A549 (cell line): ENCODE data around the gene NCCRP1. TPM values are rescaled to one million over a fixed set of nuclear protein-coding genes. Genes with fewer than 3 reads are reported as not detected.

ENCODE experiments used
- ATAC-seq, 2 experiments: fragments of 200-7000 bp in 1 of 2; fragments of >200 bp in 1 of 2; cut with Nextera tagmentation in 1 of 2; cut with Tn5 transposase in 1 of 2; 3 replicates each; pipeline versions ENCODE4 v1.8.0 to v1.9.1; 2018 to 2020; ENCODE audit warnings: mild to moderate bottlenecking in 1 of 2, moderate library complexity in 1 of 2
- CTCF ChIA-PET: fragments of 300-600 bp; sonication (Branson Sonifier 250); formaldehyde crosslinking; extraction: SDS; loops from one replicate; lab custom pipeline; 2021; ENCODE audit warnings: antibody characterized with exemption, inconsistent platforms; lab: Yijun Ruan, JAX
- POLR2A ChIA-PET: fragments of 350-600 bp; formaldehyde crosslinking; extraction: SDS; loops from one replicate; lab custom pipeline; 2021; ENCODE audit warnings: antibody characterized with exemption, inconsistent platforms; lab: Yijun Ruan, JAX
- DNase-seq, 2 experiments: peaks; one replicate each; pipeline versions ENCODE4 v3.0.0 to v3.0.0-alpha.2; 2011 to 2016; ENCODE audit warnings: low read depth in 1 of 2, low spot score in 1 of 2
- FAIRE-seq: peaks from 2 replicates; lab custom pipeline; 2011; peaks lifted over from hg19 to GRCh38; lab: Jason Lieb, UNC
- H3K27ac ChIP-seq, 2 experiments: fragments of >200 bp; sonication (Bioruptor Twin); formaldehyde crosslinking; 3 replicates each; pipeline ENCODE4 v1.5.1; 2016 to 2017
- H3K4me1 ChIP-seq: fragments of >200 bp; sonication (Bioruptor Twin); formaldehyde crosslinking; 3 replicates; pipeline ENCODE4 v1.6.1; 2016
- H3K4me2 ChIP-seq: fragments of >200 bp; sonication (Bioruptor Twin); formaldehyde crosslinking; 3 replicates; pipeline ENCODE4 v1.6.1; 2016
- H3K4me3 ChIP-seq: fragments of >200 bp; sonication (Bioruptor Twin); formaldehyde crosslinking; 3 replicates; pipeline ENCODE4 v1.5.1; 2016
- H3K9me3 ChIP-seq: fragments of >200 bp; sonication (Bioruptor Twin); formaldehyde crosslinking; 3 replicates; pipeline ENCODE4 v1.6.1; 2016
- BCL3 ChIP-seq: fragments of >200 bp; sonication (Bioruptor Twin); formaldehyde crosslinking; IDR thresholded peaks from 3 replicates; pipeline ENCODE4 v1.6.1; 2016
- BHLHE40 ChIP-seq: IDR thresholded peaks from 2 replicates; pipeline ENCODE4 v1.6.1; 2012; ENCODE audit warnings: low read depth, low read length, inconsistent platforms
- CBX8 ChIP-seq: fragments of 200-600 bp; sonication (generic); IDR thresholded peaks from 2 replicates; pipeline ENCODE4 v1.6.1; 2016
- HOXB13 ChIP-seq: fragments of 250-450 bp; sonication (Bioruptor Pico); IDR thresholded peaks from 2 replicates; pipeline ENCODE4 v1.5.0; 2020; ENCODE audit warnings: low read depth, mild to moderate bottlenecking, moderate library complexity
- JUN ChIP-seq, 2 experiments: fragments of >200 bp; sonication (Bioruptor Twin); formaldehyde crosslinking; IDR thresholded peaks; 2 replicates in 1 of 2; 3 replicates in 1 of 2; pipeline ENCODE4 v1.6.1; 2016 to 2017
- MAX ChIP-seq: IDR thresholded peaks from 2 replicates; pipeline ENCODE4 v1.6.1; 2012
- POLR2A ChIP-seq: IDR thresholded peaks from 2 replicates; pipeline ENCODE4 v1.6.1; 2012; ENCODE audit warnings: mild to moderate bottlenecking, low read length
- POLR2AphosphoS2 ChIP-seq: conservative IDR thresholded peaks from 2 replicates; pipeline ENCODE4 v1.6.1; 2012; ENCODE audit warnings: low read length, improper control_type of control experiment, inconsistent platforms
- RFX5 ChIP-seq: fragments of 450-650 bp; IDR thresholded peaks from 2 replicates; pipeline ENCODE4 v1.7.1; 2014; ENCODE audit warnings: antibody characterized with exemption, mild to moderate bottlenecking, moderate library complexity
- SMC3 ChIP-seq: fragments of >200 bp; sonication (Bioruptor Twin); formaldehyde crosslinking; IDR thresholded peaks from 3 replicates; pipeline ENCODE4 v1.6.1; 2018; ENCODE audit warnings: inconsistent platforms
- ZFP36 ChIP-seq: fragments of 450-650 bp; IDR thresholded peaks from 2 replicates; pipeline ENCODE4 v1.6.1; 2014; ENCODE audit warnings: borderline replicate concordance; ENCODE audit not compliant: partially characterized antibody
- WGBS: methylation state at CpG from one replicate; pipeline ENCODE4 v1.1.6; 2017; ENCODE audit errors: missing lambda C conversion rate; 5-methylcytosine and 5-hydroxymethylcytosine counted together
- polyA plus RNA-seq, 4 experiments: library from polyadenylated mRNA; depleted of rRNA in 3 of 4; stranded (reverse); fragments of >200 nt; fragmentation: RNase III in 1 of 4; extraction: RNeasy Plus Mini Kit Qiagen cat#74134 plus additional on column Dnase treatment in 1 of 4; gene quantifications; 2 replicates in 3 of 4; 3 replicates in 1 of 4; pipeline ENCODE4 v1.2.3, GENCODE V29; 2011 to 2017
- TF ChIP-seq, protein P1 (sequence below): fragments of 150-350 bp; IDR thresholded peaks from 2 replicates; pipeline ENCODE4 v1.6.1; 2014; ENCODE audit warnings: low read depth, mild to moderate bottlenecking, low read length
- TF ChIP-seq, protein P2 (sequence below): fragments of >200 bp; sonication (Bioruptor Twin); formaldehyde crosslinking; IDR thresholded peaks from 2 replicates; pipeline ENCODE4 v1.6.1; 2016
- TF ChIP-seq, protein P3 (sequence below): fragments of >200 bp; sonication (Bioruptor Twin); formaldehyde crosslinking; IDR thresholded peaks from 3 replicates; pipeline ENCODE4 v1.5.1; 2016

NCCRP1 gene
- polyA plus RNA-seq, 2 of the 4 experiments (the other 2 are of a cell fraction), result 0.90 to 0.99 TPM

DNA sequence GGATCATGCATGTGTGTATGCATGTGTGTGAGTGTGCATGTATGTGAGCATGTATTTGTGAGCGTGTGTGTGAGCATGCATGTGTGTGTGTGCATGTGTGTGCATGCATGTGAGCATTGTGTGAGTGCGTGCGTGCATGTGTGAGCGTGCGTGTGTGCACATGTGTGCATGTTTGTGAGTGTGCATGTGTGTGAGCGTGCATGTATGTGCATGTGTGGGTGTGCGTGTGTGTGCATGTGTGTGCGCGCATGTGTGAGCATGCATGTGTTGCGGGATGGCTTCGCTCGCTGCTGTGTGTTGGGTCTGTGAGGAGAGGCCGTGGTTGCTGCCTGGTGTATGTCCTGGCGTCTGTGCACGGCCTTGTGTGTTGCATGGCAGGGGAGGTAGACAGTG lies 38.8 kb upstream of the NCCRP1 start:
- H3K4me3 ChIP-seq, result no peak overlapping the region
- ChIA-PET CTCF (interaction anchor here (0.7 to 2.7 kb wide), 4 partner anchors 18 to 106 kb away, joined by 3 to 9 read pairs (median 6); no protein-coding TSS in a partner anchor), POLR2A (no interaction called here)
- 93% methylated on average over 15 of the region's 15 CpGs for WGBS
- no peaks in the 10 kb centered on the region for H3K9me3 ChIP-seq
- no peak overlapping the region for H3K4me2 ChIP-seq
- TF ChIP-seq CBX8, result no peak
- no peak for TF ChIP-seq BHLHE40
- TF ChIP-seq, protein P1, sequence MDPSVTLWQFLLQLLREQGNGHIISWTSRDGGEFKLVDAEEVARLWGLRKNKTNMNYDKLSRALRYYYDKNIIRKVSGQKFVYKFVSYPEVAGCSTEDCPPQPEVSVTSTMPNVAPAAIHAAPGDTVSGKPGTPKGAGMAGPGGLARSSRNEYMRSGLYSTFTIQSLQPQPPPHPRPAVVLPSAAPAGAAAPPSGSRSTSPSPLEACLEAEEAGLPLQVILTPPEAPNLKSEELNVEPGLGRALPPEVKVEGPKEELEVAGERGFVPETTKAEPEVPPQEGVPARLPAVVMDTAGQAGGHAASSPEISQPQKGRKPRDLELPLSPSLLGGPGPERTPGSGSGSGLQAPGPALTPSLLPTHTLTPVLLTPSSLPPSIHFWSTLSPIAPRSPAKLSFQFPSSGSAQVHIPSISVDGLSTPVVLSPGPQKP, result no peak
- no peak for TF ChIP-seq BCL3
- TF ChIP-seq SMC3, result no peak
- TF ChIP-seq HOXB13, result no peak
- no peak overlapping the region; a peak in 1 of 6 replicates for H3K27ac ChIP-seq
- DNase-seq (no peak), ATAC-seq (no peak), FAIRE-seq (no peak)
- H3K4me1 ChIP-seq, result peaks cover 42% of the 10 kb centered on the region

DNA sequence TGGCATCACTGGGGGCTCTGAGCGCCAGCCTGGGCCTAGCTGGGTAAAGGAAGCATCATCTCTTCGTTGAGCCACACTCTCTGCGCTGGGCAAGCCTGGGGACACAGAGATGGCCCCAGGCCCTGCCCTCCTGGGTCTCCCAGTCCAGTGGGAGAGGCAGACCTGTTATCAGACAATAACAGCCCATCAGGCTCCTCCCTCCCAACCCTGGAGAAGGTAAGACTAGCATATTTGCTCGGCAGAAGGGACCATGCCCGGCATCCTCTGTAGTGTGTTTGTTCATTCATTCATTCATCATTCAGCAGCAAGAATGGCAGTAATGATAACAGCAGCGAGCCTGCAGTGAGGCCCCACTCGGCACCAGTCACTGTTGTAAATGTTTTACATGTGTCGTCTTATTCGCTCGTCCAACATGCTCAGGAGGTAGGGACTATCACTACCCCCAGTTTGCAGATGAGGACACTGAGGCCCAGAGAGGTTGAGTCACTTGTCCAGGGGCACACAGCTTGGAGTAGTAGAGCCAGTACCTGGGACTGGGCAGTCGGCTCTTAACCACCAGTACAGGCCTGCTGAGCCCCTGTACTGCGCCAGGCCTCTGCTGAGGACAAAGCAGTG lies 38.0 kb upstream of the NCCRP1 start:
- Histone ChIP-seq H3K4me1 (peaks cover 42% of the 10 kb centered on the region), H3K4me3 (no peak overlapping the region), H3K9me3 (no peaks in the 10 kb centered on the region), H3K4me2 (no peak overlapping the region), H3K27ac (no peak overlapping the region; a peak in 1 of 6 replicates)
- TF ChIP-seq POLR2AphosphoS2 (no peak), ZFP36 (peak; percentile 60), JUN (IDR thresholded peaks at IDR 0.05) (0 out of 5 replicates have a peak, but pooled peaks of 1 of the 2 experiments have one; percentile 9), POLR2A (no peak)
- TF ChIP-seq, protein P2, sequence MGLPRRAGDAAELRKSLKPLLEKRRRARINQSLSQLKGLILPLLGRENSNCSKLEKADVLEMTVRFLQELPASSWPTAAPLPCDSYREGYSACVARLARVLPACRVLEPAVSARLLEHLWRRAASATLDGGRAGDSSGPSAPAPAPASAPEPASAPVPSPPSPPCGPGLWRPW, result no peak
- TF ChIP-seq, protein P3, sequence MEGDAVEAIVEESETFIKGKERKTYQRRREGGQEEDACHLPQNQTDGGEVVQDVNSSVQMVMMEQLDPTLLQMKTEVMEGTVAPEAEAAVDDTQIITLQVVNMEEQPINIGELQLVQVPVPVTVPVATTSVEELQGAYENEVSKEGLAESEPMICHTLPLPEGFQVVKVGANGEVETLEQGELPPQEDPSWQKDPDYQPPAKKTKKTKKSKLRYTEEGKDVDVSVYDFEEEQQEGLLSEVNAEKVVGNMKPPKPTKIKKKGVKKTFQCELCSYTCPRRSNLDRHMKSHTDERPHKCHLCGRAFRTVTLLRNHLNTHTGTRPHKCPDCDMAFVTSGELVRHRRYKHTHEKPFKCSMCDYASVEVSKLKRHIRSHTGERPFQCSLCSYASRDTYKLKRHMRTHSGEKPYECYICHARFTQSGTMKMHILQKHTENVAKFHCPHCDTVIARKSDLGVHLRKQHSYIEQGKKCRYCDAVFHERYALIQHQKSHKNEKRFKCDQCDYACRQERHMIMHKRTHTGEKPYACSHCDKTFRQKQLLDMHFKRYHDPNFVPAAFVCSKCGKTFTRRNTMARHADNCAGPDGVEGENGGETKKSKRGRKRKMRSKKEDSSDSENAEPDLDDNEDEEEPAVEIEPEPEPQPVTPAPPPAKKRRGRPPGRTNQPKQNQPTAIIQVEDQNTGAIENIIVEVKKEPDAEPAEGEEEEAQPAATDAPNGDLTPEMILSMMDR, result no peak
- TF ChIP-seq, protein P1, result no peak
- FAIRE-seq, result no peak
- no peak for ATAC-seq
- DNase-seq, result no peak
- ChIA-PET POLR2A (no interaction called here), CTCF (interaction anchor here (0.8 to 2.0 kb wide), 5 partner anchors 9 to 183 kb away, joined by 3 to 6 read pairs (median 3); no protein-coding TSS in a partner anchor)
- WGBS, result 86% methylated on average over 12 of the region's 12 CpGs

DNA sequence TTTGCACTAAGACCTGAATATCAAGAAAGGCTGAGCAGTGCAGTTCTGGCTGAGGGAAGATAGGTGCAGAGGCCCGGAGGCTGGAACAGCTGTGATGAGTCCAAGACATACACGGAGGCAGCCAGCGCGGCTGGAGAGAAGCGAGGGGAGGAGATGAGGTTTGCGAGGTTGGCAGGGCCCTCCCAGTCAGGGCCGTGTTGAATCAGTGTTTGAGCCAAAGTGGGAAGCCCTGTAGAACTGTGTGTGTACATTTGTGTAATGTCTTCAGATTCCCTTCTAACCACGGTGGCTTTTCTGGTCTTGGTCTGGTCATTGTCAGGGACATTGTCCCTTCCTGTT lies 36.3 kb upstream of the NCCRP1 start:
- Histone ChIP-seq H3K27ac (peak overlapping the region; percentile 0 to 70; a peak in 3 of 6 replicates), H3K4me2 (0 out of 3 replicates have a peak overlapping the region, but pooled peaks have one; percentile 3), H3K9me3 (no peaks in the 10 kb centered on the region), H3K4me3 (no peak overlapping the region), H3K4me1 (peaks cover 31% of the 10 kb centered on the region)
- TF ChIP-seq RFX5, result no peak
- TF ChIP-seq MAX, result 0 out of 2 replicates have a peak, but pooled peaks have one; percentile 7
- POLR2A ChIA-PET, result no interaction called here
- CTCF ChIA-PET, result interaction anchor here (1.4 kb wide), 1 partner anchor 26 kb away, joined by 3 read pairs; no protein-coding TSS in a partner anchor
- peak; percentile 9 to 39; a peak in 4 of 6 replicates for ATAC-seq
- FAIRE-seq, result peak; percentile 36
- 70% methylated on average over 8 of the region's 8 CpGs for WGBS
- DNase-seq, result no peak
